GM06990 (cell line): ENCODE results near the gene UNC45B.
"Not testable (repeated sequence)": the region's sequence is repeated elsewhere in the genome, so short reads cannot be mapped to it uniquely, and the experiment has no call there.

Source experiments
- DNase-seq: peaks from one replicate; pipeline ENCODE4 v3.0.0-alpha.2; 2011; ENCODE audit not compliant: insufficient read length; ENCODE audit errors: extremely low read depth
- H3K27me3 ChIP-seq: replicated peaks from 2 replicates; pipeline ENCODE4 v1.6.0; 2011; ENCODE audit warnings: low read length; ENCODE audit not compliant: control insufficient read depth, insufficient read depth
- H3K36me3 ChIP-seq: 2 replicates; pipeline ENCODE4 v1.5.1; 2011; ENCODE audit warnings: low read length; ENCODE audit not compliant: control insufficient read depth, insufficient read depth
- H3K4me3 ChIP-seq: replicated peaks from 2 replicates; pipeline ENCODE4 v1.5.1; 2011; ENCODE audit warnings: low read depth, mild to moderate bottlenecking, control low read depth, low read length
- CTCF ChIP-seq: IDR thresholded peaks from 2 replicates; pipeline ENCODE4 v1.5.1; 2011; ENCODE audit warnings: low read length, control low read depth, mild to moderate bottlenecking, inconsistent platforms; ENCODE audit not compliant: insufficient read depth, poor library complexity, severe bottlenecking

The UNC45B gene

GRCh38 chr17:35169835-35170363 is 22.3 kb downstream of the UNC45B start:
- no peak for TF ChIP-seq CTCF
- Histone ChIP-seq H3K4me3 (no peak overlapping the region), H3K27me3 (no peaks in the 10 kb centered on the region; the same call in none of the 2 replicates), H3K36me3 (no peaks in the 10 kb centered on the region)
- DNase-seq: no peak

- Histone ChIP-seq H3K27me3 (no peaks in the 10 kb centered on the region; the same call in none of the 2 replicates), H3K4me3 (no peak overlapping the region), H3K36me3 (no peaks in the 10 kb centered on the region)
- DNase-seq: peak; percentile 24
- TF ChIP-seq CTCF: peak; percentile 19
Observed at GRCh38 chr17:35170968-35171771, 23.6 kb downstream of the UNC45B start.

- no peak for TF ChIP-seq CTCF
- Histone ChIP-seq H3K36me3 (no peaks in the 10 kb centered on the region), H3K27me3 (no peaks in the 10 kb centered on the region; the same call in none of the 2 replicates), H3K4me3 (no peak overlapping the region)
- no peak for DNase-seq
Observed at GRCh38 chr17:35171834-35172233, 24.2 kb downstream of the UNC45B start.

DNA sequence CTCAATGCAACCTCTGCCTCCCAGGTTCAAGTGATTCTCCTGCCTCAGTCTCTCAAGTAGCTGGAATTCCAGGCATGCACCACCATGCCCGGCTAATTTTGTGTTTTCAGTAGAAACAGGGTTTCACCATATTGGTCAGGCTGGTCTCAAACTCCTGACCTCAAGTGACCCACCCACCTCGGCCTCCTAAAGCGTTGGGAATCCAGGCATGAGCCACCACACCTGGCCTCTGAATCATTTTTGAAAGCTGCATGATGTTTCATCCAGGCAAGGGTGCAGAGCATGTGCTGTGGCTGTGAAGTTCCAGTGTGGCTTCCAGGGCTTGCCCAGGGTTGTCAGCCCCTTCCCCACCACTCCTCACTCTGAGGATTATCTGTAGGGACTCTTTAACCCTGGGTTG is 24.7 kb downstream of the UNC45B start:
- not testable (repeated sequence) for H3K4me3 ChIP-seq, DNase-seq, H3K36me3 ChIP-seq, H3K27me3 ChIP-seq

- Histone ChIP-seq H3K36me3 (no peaks in the 10 kb centered on the region), H3K4me3 (no peak overlapping the region), H3K27me3 (no peaks in the 10 kb centered on the region; the same call in none of the 2 replicates)
- no peak for TF ChIP-seq CTCF
- no peak for DNase-seq
Observed at GRCh38 chr17:35174835-35175334, 27.3 kb downstream of the UNC45B start.

- Histone ChIP-seq H3K27me3 (no peaks in the 10 kb centered on the region; the same call in none of the 2 replicates), H3K4me3 (no peak overlapping the region), H3K36me3 (no peaks in the 10 kb centered on the region)
- no peak for DNase-seq
- TF ChIP-seq CTCF: no peak
Observed at GRCh38 chr17:35175638-35176415, 28.2 kb downstream of the UNC45B start.
